Measurements from ENCODE around the gene WWOX.

GRCh38 chr16:79184464-79185030 is 1085.1 kb downstream of the WWOX start:
- no peak for TF ChIP-seq CTCF (IDR thresholded peaks at IDR 0.05)
- TF ChIP-seq POLR2A (IDR thresholded peaks at IDR 0.05): no peak
- TF ChIP-seq EP300 (IDR thresholded peaks at IDR 0.05): no peak
- TF ChIP-seq POLR2AphosphoS5 (IDR thresholded peaks at IDR 0.05): no peak
